Globus pallidus (tissue), 1 donor: Measurements from ENCODE around the gene SORBS1.

ENCODE experiments used
- DNase-seq: peaks from one replicate; pipeline ENCODE4 v3.0.0-alpha.2; 2015; ENCODE audit warnings: low spot score

SORBS1 gene

DNA sequence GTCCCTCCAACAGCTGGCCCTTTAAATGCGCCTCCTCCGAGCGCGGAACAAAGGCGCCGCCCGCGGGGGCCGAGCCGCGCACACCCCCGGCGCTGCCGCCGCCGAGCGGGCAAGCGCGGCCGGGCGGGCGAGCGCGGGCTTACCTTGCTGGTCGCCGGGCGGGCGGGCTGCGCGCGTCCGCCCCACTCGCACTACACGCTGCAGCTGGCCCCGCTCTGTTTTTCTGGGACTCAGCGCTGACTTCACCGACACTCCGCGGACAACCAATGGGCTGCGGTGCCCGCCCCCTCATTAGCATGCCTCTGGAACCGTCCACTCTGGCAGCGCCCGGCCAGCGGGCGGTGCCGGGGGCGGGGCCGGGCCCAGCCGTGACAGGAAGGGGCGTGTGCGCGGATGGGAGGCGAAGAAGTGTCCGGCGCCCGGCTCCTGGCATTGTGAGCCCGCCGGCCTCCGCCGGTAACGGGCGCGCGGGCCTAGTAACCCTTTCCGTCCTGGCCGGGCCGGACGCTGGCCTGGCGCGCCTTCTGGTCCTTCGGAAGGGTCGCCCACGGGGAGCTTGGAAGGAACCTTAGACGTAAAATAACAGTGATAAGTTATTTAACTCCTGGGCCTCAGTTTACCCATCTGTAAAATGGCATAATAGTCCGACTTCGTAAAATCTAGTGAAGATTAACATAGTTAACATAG is at the start of gene SORBS1:
Gene SORBS1 (minus strand): TSS at position 195 of the 687 bp plus-strand sequence. CDS start 120,236 bp downstream, outside the sequence.
- peak; percentile 95 for DNase-seq

DNA sequence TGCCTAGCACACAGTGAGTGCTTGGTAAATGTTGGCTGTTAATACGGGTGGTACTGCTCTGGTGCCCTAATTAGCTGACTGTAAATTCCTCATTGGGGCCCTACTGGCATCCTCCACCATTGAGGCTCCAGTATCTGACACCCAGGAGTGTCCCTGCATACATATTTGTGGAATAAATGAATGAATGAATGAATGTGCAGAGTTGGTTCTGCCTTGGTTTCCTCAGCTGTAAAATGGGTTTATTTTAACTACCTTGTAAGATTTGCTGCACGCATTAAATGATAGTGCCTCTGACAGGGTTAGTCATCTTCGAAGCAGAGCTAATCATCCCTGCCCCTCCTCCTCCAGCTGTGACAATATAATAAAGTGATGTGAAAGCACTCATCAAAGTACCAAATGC is 49.6 kb upstream of the SORBS1 start:
- no peak for DNase-seq

DNA sequence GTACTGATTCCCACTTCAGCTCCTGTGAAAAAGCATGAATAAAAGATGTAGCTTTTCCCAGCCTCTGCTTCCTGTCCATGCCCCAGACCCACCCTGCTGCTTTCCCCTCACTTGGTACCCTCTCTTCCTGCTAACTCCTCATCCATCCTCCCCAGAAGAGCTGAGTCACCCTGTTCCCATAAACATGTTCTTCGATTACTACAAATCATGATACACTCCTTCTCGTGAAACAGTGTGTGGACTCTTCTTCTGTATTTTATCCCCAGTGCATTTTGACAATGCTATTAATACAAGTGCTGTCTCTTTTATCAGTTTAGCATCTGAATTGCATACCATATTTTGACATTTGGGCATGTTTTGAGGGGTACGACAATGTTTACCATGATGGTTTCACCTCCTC is 45.8 kb upstream of the SORBS1 start:
- DNase-seq: no peak

DNA sequence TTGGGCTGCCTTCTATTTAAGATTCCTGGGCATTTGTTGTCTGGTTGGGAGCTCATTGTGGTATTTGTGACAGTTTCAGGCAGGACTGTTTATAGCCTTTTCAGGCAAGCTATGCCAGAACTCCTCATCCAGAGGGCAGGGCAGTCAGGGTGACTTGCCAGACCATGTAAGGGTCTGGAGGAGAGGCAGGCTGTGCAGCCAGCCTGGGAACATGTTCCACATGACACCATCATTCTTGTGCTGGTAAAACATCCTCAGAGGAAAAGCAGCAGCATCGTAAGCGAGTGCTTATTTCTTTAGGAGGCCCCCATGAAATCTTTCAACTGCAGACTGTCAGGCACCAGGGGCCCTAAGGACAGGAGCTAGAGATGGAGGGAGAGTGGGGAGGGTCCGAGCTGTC is 44.0 kb upstream of the SORBS1 start:
- DNase-seq: no peak

DNA sequence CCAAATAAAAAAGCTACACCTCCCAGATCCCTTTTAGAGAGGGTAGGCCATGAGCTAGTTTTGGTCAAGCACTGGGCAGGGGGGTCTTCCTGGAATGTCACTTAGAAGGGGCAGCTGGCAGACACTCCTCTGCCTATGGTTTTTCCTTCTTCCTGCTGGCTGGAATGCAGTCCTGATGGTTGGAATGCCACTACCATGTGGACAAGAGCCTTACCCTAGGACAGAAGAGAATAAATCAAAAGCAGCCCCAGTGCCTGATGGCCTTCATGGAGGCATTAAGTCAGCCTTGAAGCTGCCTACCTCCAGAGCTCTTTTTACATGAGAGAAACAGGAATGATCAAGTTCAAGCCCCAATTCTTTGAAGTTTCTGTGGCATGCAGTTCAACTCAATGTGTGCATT is 43.5 kb upstream of the SORBS1 start:
- no peak for DNase-seq

DNA sequence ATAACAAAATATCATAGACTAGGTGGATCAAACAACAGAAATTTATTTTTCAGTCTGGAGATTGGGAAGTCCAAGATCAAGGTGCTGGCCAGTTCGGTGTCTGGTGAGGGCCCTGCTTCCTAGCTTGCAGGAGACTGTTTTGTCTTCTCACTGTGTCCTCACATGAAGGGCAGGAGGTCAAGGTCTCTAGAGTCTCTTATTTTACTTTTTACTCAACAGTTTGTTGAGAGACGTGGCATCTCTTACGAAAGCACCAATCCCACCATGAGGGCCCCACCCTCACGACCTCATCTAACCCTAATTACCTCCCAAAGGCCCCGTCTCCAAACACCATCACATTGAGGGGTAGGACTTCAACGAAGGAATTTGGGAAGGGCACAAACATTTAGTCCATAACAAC is 41.2 kb upstream of the SORBS1 start:
- no peak for DNase-seq

DNA sequence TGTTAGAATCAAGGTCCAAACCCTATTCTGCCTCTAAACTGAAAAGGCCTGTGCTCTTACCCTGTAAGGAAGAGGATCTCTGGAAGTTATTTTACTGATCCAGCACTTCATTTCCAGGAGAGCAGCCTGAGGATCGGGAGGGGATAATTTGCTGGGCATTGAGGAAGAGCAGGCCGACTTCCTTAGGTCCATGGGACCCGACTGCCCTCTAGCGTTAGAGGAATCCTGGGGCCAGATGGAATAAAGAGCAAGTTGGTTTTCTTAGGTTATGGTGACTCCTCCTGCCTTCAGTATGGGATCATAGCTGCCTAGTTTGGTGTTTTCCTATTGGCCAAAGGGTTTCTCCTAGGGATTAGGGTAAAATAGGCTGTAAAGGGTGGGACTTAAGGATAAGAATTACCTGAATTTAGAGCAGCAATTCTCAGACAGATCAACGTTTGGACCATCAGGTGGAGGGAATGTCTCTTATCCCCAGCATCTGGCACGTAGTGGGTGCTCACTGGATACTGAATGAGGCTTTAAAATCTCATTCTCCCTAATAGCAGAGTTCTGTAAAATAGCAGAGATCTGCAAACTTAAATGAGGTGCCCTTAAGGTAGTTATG is 40.0 kb upstream of the SORBS1 start:
- DNase-seq: peak; percentile 78

DNA sequence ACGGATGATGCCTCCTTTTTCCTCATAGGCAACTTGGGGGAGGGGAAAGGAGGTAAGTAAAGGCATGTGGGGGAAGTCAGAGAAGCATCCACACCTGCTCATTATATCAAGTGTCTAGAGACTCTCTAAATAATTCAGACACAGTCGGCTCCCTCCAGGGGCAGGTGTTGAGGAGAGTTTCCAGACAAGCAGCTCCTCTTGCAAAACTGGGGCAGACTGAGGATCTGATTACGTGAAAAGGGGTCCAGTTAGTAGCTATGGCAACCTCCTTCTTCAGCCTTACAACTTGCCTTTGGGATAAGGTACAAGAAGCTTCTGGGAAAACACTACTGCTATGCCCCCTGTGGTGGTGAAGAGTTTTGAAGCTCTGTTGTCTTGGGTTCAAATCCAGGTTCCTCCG is 39.0 kb upstream of the SORBS1 start:
- no peak for DNase-seq

DNA sequence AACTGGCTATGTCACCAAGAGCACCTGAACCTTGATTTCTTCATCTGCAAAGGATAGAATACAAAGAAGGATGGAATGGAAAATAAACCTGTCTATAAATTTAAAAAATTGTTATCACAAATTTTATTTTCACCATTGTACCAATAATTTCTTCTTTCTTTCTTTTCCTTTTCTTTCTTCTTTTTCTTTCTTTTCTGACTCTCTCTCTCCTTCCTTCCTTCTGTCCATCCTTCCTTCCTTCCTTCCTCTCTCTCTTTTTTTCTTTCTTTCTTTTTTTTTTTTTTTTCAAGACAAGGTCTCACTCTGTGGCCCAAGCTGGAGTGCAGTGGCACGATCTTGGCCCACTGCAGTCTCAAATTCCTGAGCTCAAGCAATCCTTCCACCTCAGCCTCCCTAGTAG is 36.6 kb upstream of the SORBS1 start:
- DNase-seq: no peak

DNA sequence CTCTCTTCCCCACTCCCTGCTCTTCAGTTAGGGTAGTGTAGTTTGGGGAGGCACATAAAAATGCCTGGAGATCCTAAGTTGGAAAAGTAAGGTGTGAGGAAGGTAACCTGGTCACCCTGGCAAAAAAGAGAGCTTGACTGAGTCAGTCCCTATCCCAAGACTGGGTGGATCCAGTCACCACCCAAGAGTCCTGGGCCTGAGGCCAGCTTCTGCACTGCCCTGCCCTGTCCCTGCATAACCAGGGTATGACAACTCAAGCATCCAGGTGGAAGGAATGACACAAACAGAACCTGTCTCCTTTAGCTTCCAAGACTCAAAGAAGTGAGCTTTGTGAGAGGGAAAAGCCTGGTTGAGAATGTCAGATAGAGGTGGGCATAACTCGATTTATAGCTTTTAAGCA is 26.9 kb upstream of the SORBS1 start:
- no peak for DNase-seq

DNA sequence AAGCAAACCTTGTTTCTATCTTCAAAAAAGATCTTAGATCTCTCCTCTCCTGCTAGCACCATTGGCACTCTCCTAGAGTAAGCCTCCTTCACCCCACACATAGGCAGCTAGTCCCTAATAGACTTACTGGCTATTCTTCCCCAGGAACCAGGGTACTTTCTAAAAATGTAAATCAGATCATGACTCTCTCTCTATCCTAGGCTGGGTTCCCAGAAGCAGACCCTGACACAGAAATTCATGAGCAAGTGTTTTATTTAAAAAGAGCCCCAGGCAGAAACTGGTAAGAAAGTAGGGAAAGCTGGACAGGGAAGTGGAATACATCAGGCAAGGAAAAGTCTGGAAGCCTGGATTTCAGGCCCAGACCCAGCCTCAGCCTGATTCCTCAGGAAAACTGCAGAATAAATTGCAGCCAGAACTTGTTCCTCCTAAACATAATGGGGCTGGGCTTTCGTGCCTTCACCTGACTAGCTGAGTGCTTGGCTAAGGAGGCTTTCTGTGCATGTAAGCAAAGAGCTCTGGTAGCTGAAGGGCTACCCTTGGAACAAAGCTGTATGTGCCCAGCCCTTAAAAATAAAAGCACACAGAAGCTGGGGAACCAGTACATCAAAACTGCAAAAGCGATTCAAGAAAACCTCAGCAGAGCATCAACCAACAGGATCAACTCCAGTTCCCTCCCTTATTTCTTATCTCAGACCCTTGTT is 18.8 kb upstream of the SORBS1 start:
- no peak for DNase-seq

DNA sequence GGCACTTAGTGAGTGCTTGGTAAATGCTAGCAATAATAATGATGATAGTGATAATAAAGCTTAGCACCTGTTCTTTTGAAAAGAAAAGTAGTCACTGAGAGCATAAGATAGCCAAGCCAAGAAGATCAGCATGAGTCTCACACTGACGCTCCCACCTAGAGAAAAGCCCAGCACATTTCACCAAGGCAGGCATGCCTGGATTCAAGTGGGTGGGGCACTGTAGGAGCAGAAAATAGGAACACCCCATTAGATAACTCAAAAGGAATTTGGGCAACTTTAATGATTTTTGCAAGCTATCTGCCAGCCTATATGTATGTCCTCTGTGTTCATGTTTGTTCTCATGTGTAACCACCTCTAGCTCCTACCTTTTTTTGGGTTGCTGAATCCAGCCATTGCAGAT is 18.1 kb upstream of the SORBS1 start:
- no peak for DNase-seq

DNA sequence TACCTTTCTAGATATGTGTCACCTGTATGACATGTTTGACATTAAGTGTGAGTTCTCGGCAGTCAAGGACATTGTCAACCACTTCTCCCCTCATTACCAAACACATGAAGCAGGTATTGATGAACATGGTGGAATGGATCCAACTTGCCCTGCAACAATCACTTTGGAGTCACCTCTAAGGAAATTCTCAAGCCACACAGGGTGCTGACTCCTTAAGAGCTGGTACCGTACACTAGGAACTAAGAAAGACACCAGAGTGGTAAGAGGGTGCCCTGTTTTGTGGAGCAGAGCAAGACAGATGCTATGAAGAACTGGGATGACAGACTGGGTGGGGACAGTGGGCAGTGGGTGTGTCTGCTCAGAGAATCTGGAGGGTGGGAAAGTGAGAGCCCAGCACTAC is 17.4 kb upstream of the SORBS1 start:
- DNase-seq: no peak

DNA sequence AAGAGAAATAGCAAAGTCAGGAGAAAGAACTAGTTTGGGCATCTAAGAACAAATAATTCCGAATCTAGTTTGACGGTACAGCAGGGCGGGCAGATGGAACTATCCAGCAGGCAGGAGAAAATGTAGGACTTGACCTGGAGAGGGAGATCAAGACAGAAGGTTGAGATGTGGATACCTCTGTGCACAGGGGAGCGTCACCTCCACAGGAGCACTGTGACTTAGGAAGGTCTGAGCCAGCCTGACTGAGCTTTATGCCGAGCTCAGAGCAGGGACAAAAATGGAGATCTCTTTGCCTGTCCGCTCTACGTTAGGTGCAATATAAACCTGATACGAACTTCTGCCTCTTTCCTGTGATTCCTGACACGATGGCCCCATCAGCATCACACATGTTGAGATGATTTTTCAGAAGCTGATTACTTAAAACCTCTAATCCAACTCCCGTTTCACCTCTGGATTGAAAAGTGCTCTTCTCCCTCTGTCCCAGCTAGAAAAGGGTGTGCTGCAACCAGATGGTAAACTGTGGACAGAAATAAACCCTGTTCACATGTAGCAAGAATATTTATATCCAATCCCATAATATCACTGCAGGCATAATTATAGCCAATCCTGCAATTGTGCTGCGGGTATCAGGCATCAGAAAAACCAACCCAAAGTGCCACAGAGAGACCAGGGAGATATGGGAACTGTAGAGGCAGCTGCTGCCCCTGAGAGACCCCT is 13.6 kb upstream of the SORBS1 start:
- DNase-seq: no peak

DNA sequence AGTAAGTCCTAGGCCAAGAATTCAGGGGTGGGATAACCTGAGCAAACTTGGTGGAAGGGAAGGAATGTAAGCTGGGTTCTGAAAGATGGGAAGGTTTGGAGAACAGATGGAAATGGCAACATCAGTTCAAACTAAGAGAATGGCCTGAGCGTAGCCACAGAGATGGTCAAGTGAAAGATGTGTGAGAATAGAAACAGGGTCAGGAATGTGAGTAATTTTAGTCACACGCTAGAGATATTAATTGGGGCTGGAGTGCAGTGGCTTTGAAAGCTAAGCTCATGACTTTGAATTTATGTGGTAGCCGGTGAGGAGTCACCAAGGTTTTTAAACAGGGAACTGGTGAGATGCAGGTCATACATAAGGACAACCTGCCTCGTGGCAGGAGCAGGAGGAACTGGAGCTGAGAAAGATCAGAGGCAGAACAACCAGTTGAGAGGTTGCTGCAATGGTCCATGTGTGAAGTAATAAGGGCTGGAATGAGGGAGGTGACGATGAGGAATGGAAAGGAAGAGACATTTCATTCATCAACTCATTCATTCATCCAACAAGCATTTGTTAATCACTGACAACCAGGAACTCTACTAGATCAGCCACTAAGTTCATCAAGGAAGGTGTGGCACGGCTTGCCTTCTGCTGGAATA is 12.9 kb upstream of the SORBS1 start:
- no peak for DNase-seq

DNA sequence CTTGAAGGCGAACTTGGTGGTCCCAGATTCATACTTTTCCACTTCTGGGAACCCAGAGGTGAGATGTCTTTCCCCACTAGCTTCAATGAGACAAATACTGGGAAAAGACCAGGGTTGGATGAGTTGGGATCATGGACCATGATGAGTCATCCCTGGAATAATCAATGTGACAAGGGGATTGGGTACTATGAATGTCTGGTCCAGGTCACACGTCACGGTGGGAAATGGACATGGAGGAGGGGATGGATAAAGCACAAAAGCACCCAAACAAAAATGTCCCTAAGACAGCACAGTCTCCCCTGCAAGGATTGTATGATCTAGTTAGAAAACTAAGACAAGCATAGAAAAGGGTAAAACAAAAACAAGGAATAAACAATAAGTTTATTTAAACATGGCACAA is 12.4 kb upstream of the SORBS1 start:
- no peak for DNase-seq

DNA sequence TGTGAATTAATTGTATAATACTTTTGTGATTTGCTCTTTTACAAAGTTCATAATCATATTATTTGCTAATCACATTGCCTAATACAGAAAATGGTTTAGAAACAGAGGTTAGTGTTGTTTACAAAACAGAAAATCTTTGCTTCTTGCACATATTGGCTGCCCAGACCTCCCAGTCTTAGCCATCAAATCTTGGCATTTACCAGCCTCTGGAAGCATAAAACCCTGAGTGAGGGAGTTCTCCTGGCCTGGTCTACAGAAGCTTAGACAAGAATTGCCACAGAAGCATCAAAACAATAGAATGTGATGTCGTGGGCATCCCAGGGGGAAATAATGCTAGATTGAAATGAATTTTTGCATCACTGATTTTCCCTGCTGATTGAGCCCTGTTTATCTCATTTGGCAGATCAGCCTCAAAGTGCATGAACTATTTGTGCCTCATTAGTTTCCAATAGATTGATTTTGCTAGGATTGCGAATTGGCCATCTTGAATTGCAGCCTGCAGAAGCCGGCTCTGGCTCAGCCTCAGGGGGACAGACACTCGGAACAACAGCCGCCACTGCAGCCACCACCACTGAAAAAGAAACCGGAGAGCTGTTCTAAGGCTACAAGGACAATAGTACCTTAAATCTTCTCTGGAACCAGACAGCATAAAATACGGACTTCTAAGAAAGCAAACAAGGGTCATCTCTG is 11.1 kb upstream of the SORBS1 start:
- no peak for DNase-seq

DNA sequence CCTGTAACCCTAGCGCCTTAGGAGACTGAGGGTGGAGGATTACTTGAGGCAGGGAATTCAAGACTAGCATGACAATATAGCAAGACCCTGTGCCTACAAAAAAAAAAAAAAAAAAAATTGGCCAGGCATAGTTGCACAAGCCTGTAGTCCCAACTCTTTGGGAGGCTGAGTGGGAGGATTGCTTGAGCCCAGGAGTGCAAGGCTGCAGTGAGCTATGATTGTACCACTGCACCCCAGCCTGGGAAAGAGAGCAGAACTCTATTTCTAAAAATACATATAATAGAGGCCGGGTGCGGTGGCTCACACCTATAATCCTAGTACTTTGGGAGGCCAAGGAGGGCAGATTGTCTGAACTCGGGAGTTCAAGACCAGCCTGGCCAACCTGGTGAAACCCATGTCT is 10.2 kb upstream of the SORBS1 start:
- DNase-seq: no peak

DNA sequence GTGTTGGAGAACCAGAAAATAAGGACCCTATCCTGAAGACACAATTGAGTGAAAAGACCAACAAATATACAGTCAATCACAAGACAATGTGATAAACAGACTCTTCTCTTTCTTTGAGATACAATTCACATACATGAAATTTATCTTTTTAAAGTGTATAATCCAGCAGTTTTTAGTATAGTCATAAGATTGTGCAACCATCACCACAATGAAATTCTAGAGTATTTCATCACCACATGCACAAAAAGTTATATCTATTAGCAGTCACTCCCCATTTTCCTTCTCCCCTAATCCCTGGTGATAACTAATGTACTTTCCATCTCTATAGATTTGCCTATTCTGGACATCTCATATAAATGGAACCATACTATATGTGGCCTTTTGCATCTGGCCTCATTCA is 8.2 kb upstream of the SORBS1 start:
- DNase-seq: no peak

DNA sequence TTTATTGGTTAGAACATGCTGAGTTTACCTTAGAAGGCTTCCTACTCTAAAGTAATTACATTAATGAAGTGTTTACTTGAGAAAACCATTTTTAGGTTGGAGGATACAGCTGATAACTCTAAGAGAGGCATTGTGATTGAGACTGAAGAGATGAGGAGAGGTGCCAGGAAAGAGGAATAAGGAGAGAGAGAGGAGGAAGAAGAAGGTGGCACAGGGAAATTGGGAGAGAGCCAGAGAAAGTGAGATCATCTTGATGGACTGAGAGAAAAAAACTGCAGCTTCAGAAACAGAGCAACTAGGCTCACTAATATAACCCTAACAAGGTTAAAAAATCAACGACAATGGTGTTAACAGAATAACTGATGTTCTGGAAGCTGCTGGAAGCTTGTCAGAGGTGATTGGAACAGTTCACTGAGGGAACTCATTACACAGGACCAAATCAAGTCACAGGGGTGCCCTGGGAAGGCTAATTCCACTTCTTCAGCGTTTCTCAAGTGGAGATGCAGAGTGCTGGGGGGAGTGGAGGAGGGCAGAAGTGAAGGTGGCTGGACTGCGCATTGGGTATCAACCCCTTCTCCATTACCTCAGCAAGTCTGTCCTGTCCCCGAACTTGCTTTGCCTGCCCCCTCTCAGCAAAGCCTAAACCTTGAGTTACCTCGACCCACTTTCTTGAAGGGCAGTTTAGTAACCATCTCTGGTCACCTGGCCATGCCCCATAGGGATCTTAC is 6.9 kb upstream of the SORBS1 start:
- DNase-seq: no peak

DNA sequence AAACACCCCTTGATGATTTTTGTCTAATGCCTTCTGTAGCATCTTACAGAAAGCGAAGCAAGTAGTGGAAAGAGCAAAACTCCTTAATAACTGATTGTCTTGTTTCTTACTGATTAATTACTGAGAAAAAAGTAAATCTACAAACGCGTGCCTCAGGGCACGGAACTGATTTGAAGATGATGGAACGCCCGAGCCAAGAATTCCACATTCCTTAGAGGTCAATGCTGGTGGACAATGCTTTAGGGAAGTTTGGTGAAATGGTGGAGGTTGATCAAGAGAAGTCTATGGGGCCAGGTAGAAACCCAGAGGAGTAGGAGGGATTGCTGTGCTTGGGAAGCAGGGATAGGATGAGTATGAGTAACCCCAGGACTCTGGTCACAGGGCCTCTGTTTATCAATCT is 5.0 kb upstream of the SORBS1 start:
- no peak for DNase-seq
